HCEC 1CT (cell line): Measurements from ENCODE around the gene TNK2.
A peak's percentile ranks its signal among the peaks of the same experiment; 100 is the strongest.
"Not testable (repeated sequence)": the region's sequence is repeated elsewhere in the genome, so short reads cannot be mapped to it uniquely, and the experiment has no call there.

Experiments
- DNase-seq: peaks from one replicate; pipeline ENCODE4 v3.0.0-alpha.2; 2017

Gene TNK2

DNA sequence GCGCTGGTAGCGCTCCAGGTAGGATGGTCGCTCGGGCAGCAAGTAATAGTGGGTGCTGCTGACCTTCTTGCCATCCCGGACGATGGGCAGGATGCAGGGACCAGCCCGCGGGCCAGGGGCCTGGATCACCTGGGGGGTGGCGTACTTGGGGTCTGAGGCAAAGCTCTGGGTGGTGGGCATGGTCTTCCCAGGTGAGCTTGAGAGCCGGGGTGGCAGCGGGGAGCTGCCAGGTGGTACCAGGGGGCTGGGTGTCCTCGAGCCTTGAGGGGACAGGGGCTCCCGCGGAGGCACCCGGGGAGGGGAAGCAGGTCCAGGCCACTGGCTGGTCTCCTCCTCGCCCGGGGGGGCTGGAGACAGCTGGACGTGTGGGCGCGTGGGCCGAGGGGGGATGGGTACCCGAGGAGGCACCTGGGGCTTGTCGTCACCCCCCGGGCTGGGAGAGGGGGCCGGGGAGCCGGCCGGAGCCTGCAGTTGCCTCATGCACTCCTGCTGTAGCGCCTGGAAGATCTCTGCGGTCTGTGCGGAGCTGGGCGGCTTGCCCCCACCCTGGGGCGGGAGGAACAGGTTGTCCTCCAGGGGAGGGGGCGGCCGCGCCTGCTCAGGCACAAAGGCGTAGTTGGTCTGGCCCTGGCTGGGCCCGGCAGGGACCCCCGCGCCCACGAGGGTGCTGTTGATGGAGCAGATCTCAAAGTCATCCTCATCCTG is 40.6 kb downstream of the TNK2 start:
- DNase-seq = no peak

DNA sequence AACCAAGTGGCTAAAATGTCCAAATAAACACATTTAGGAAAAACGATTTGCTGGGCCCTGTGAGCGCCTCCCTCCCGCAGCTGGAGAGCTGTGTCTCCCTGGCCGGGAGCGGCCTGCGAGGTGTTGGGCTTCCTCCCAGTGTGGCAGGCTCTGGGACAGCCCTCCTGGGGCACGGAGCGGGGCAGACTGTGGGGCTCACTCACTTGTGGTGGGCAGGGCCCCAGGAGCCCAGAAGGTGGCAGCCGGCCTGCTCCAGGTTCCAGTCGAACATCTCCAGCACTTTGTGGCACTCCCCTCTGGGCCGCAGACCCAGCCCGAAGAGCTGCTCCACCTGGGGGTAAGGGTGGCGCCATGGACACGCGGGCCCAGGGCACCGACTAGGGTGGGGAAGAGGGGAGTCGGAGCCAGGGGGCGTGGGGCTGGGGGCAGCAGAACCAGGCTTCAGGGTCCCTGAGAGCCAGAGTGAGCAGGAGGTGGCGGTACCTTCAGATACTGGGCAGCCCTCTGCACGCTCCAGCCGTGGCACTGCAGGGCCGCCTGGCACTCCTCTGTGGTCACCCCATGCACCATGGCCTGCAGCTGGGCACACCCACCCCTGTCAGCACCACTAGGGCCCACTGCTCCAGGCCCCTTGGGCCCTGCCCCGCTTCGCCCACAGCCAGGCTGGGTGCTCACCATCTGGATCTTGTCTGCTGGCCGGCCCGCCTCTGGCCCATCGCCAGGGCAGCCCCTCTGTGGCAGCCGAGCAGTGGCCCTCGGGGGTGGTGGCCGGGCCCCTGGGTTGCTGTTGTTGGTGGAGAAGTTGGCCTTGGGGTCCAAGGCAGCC is 41.5 kb downstream of the TNK2 start:
- no peak for DNase-seq

DNA sequence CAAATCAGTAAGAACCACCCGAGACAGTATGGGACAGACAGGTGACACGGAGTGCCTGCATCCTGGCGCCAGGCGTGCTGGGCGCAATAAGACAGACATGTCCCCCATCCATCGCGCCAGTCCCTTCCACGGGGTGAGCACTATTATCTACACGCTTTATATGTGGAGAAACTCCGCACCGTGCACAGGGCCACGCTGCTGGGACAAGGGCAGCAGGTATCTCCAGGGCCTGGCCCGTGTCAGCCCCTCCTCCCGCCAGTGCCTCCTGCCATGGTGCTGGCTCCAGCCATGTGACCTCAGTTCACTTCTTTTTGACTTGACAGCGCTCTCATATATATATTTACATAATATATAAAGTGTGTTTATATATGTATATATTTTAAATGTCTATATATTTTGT is 42.6 kb downstream of the TNK2 start:
- no peak for DNase-seq

DNA sequence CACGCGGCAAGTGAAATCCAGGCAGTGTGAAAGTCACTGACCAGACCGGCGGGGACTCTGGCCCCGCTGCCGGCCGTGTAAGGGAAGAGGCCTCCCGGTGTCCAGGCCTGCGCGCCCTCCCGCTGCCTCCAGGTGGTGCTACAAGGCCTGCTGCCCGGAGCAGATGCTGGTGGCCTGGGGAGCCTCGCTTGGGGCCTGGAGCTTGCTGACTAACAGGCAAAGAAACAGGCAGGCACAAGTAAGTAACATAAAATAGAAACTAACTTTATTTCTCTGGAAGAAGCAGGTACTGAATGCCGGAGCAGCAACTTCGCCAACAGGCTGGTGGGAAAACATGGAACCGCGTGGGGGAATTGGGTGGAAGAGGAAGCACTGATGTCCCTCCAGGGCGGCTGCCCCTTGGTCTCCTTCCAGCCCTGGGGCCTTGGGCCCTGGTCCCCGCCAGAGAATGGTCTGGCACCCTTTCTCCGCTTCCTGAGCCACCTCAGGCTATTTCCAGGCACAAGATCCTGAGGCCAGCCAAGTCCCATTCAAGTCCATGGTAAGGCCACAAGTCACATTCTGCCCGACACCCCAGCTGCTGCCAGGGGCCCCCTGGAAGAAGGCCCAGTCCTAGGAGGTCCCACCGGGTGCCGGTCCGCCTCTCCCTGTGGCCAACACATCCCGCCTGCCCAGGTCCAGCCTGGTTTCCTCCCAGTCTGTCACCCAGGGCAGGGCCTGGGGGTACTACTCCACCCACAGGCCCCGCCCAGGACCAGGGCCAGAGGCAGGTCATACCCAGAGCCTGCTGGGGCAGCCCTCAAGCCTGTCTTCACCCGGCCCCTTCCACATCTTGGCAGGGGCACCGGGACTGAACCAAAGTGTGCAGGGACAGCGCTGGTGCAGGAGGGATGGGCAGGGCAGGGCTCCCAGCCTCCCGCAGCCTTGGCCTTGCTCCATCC is 45.0 kb downstream of the TNK2 start:
- DNase-seq = peak; percentile 88

DNA sequence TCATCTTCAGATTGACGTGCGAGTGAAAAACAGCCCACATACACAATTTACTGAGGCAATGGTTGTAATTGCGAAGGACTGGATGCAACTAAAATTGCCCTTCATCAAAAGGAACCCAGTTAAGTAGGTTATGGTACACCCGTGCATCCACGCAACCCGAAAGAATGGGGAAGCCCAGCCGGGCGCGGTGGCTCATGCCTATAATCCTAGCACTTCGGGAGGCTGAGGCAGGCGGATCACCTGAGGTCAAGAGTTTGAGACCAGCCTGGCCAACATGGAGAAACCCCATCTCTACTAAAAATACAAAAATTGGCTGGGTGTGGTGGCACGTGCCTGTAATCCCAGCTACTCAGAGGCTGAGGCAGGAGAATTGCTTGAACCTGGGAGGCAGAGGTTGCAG is 46.0 kb downstream of the TNK2 start:
- not testable (repeated sequence) for DNase-seq

DNA sequence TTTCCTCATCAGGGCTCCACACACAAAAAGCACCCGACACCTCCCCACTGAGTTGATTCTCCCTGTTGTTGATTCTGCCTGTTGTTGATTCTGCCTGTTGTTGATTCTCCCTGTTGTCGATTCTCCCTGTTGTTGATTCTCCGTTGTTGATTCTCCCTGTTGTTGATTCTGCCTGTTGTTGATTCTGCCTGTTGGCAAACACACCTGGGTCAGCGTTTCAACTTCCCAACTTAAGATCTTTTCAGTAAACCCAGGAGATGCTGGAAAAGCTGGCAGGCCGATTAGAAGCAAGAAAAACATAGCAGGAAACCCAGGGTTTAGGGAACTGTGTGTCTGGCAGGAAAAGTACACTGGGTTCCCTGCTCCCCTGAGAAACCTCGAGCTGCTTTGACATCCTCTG is 47.9 kb downstream of the TNK2 start:
- no peak for DNase-seq

DNA sequence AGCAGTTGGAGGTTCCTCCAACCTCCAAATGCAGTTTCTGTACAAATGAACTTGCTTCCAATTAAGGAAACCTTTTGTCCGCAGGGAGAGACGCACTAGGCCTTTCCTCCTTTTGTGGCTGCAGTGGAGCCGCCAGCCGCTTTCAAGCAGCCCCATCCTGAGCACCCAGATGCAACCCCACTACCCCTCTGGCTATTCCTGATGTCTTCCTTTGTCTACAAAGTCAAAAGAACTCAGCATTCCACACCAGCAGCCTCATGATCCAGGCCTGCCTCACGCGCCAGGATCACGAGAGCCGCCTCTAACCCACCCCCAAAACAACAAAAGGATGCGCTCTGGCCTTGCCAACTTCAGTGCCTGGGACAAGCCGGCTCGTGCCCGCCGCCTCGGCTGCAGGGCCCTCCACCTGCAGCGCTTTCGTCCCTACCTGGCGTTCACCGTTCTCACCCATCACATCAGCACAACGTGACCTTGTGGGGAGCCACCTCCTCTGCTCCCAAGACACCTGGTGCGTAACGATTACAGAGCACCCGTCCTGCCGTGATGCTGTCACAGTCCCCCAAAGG is 48.4 kb downstream of the TNK2 start:
- no peak for DNase-seq

DNA sequence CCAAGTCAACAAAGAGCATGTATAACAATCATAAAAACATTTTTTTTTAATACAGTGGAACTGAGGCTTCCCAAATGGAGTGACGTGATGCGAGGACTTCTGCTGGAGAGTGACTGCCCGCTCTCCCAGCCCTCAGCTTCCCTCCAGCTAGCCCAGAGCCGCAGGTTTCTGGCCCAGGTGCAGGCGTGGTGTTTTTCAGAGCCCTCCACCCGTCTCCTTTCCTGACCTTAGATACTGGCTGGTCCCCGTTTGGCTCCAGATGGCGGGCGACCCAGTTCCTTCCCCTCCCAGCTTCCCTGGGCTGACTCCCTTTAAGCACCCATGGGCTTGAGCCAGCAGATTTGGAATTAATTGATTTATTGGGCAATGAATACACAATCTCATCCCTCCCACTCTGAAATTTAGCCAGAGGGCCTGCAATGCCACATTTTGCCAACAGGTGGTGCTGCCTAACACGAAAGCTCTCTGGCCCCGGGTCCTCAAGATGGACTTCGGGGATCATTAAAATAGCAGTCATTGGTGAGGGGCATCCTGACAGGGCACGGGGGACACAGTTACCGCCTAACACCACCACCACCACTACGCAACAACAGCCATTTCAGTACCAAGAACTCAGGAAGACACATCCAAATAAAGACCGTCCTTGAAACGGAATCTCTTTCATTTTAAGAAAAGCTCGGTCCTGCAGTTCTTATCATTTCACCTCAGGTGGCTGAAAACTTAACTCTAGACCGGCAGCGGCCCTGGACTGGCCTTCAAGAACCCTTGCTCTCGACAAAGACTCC is 49.1 kb downstream of the TNK2 start:
- DNase-seq = peak; percentile 39

DNA sequence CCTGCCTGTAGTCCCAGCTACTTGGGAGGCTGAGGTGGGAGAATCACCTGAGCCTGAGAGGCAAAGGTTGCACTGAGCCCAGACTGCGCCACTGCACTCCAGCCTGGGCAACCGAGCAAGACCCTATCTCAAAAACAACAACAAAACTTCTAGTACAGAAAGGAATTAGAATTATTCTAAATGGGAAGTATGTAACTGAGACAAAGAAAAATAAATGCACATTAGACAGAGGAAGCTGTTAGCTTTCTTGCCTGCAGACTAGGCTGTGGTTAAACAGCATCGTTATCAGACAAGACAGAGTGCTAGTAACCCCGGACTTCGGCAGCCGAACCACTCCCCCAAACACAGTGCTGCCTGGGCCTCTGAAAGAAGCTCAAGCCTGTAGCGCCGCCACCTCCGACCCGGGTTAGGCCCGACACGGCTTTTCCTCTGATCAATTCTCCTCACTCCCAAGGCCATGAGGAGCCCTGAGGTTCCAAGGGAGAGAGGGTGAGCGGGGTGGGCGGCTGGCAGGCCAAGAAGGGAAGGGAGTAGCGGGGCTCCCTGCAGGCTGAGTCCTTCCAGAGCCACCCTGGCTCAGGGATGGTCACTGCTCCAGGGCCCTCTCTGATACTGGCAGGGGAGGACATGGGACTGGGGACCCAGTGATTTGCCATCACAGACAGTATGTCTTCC is 51.8 kb downstream of the TNK2 start:
- no peak for DNase-seq

DNA sequence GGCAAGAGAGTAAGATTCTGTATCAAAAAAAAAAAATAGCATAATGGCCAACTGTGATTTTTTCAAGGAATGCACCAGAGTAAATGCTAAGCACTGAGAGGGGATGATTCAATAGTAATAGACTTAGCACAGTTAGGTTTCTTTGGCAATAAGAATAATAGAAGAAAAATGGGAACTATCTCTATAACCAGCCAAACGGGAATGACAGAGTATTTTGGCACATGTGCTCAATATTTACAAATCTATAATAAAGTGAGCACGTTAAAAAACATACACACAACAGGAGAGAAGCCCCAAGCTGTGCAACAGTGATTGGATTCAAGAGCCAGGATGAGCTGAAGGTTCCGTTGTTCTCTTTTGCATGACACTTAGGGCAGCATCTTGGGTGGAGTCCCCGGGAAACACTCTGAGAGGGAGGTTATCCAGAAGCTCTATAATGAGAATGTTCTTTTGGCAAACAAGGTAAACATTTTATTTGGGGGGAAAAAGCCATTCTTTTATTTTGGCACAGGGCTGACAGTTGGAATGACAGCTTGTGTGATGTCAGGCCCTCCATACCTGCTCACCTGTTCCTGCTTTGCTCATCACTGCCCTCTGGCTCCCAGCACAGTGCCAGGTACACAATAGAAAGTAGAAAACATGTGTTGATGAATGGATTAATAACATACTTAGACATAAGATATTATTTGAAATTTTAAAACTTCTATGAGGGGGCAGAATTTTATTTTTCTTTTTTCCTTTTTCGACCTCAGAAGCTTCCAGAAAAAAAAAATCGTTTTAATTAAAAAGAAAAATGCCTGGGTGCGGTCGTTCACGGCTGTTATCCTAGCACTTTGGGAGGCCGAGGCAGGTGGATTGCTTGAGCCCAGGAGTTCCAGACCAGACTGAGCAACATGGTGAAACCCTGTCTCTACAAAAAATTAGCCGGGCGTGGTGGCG is 52.6 kb downstream of the TNK2 start:
- no peak for DNase-seq

DNA sequence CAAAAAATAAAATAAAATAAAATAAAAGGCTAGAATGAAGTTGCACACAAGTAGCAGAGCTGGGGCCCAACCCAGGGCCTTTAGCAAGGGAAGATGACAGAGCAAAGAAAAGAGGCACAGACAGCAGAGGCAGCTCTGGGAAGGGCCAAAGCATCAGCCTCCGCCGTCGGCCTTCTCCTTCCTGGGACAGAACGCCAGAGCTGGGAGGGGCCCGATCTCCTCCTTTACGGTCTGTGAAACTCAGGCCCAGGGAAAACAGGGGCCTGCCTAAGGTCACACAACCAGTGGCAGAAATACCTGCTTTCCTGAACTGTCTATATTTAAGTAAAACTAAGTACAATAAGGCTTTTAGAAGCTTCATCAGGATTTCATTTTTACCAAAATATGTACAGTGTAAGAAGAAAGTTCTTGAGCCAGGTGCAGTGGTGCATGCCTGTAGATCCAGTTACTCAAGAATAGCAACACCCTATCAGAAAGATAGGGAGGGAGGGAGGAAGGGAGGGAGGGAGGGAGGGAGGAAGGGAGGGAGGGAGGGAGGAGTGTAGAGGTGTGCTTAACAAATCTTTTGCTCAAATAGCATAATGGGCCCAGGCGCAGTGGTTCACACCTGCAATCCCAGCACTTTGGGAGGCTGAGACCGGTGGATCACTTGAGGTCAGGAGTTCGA is 53.6 kb downstream of the TNK2 start:
- DNase-seq = no peak

DNA sequence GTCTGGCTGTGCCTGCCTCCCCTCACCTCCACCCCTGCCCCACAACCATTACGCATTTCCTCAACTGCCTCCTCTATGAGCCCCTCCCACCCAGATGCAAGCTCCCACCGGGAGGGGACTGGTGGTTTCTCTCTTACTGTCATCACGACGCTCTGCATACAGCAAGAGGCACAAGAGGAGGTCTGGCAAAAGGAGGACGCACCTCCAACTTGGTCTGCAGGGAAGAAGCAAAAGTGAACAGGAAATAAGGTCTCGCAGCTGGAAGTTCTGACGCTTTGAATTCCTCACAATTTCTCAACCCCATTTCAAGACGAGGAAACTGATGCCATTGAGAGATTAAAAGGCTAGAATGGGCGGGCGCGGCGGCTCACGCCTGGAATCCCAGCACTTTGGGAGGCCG is 54.4 kb downstream of the TNK2 start:
- DNase-seq = no peak

DNA sequence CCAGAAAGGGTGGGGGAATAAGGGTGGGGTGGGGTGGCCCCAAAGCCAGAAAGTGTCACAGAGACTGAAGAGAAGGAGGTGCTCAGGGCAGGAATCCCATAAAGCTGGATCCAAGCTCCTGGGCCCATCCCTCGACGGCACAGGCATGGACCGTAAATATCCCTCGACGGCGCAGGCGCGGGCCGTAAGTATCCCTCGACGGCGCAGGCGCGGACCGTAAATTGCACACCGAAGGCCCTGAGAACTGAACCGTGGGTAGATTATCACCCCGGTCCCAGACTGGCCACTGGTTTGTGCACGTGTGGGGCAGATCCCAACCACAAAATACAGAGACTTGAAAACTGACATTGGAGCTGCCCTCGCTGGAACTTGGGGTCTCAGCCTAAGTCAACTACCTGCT is 55.3 kb downstream of the TNK2 start:
- DNase-seq = no peak

DNA sequence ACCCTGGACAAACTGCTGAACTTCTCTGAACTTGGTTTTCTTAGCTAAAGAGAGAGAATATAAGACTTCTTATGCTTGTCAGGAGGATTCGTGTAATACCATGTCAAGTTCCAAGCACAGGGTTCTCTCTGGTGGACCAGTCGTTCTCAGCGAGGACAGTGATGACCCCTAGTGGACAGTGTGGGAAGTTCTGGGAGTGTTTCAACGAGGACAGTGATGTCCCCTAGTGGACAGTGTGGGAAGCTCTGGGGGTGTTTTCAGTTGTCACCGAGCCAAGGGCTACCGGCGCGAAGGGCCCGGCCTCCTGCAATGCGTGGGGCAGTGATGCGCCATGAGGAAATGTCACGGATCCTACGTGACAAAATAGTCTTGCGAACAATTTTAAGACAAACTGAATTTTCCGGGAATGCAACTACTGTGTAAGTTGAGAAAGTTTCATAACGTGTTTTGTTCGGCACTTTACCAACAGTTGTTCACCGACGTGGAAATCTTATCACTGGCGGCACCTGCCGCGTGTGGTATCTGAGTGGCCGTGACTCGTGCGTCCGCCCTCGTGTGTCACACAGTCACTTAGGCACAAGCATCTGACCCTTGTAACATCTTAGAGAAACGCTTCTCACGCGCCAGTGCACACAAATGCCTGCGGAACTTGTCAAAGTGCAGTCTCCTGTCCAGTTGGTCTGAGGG is 57.4 kb downstream of the TNK2 start:
- peak; percentile 79 for DNase-seq

DNA sequence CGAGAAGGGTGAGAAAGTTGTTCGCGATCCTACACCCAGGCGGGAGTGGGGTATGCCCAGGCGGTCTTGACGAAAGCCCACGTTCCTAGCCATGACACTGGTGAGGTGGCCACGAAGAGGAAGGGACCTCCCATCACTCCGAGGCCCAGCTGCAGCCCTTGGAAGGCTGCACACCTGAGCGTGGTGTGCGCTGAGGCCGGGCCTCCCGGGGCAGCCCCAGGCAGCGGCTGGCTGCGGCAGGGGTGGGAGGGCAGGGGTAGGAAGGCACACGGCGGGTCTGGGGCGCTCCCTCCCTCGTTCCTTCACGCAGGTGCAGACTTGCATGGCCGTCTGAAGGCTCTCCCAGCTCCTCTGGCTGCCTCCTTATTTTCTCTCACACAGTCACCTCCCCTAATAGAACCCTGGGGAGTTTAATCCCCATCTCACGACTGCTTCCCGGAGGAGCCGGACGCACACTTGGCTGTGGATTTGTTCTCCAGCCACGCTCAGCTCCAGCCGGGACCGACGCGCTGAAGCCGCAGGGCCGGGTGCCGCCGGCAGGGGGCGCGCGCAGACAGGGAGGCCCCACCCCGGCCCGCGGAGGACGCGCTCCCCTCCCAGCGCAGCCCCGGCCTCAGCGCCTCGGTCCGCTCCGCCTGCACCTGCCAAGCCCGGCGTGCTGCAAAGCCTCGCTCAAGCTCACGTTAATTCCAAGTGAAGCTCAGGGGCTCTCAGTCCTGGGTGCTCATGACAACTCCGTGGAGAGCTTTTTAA is 58.9 kb downstream of the TNK2 start:
- DNase-seq = no peak

DNA sequence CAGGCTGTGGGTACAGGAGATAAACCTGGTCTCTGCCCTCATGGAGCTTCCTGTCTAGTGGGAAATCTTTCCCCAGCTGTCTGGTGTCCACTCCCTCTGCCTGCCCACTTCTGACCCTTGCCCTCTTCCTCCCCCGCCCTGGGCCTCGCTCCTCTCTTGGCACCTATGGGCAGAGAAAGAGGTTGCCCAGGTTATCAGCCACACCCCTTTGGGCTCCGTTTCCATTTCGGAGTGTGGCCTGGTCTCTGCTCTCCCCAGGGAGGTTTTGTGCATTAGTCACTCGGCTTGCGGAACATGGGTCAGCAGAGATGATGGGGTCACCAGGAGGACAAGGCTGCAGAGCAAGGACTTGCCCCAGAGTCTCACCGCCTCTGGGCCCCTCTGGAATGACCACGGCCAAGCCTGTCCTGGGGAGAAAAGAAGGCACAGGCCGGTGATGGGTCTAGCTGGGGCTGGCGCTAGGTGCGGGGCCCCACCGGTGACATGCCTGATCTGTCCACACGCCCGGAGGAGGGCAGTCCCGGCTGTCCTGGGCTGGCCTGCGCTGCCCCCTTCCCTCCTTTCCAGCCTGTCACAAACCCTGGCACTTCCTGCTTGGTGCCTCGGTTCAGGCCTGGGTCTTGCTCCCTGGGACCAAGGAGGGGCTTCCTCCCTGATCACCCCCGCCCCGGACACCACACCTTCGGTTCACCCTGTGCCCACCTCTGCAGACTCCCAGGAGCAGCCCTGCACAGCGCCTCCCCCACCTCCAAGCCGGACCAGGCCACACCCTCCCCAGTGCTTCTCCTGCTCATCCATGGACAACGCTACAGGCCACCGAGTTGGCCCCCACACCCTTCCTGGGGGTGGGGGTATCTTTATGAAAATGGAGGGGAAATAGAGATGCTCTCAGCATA is 61.0 kb downstream of the TNK2 start:
- DNase-seq = peak; percentile 68

DNA sequence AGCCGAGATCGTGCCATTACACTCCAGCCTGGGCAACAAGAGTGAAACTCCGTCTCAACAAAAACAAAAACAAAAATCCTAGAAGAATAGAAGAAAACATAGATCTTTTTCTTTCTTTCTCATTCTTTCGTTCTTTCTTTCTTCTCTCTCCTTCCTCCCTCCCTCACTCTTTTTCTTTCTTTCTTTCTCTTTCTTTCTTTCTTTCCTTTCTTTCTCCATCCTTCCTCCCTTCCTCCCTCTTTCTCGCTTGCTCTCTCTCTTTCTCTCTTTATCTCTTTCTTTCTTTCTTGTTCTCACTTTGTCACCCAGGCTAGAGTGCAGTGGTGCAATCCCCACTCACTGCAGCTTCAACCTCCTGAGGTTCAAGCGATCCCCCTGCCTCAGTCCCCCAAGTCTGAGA is 62.9 kb downstream of the TNK2 start:
- DNase-seq = no peak
